Esophagus (tissue), 2 donors: ENCODE data around the gene SGCD. TPM values are rescaled to one million over a fixed set of nuclear protein-coding genes. Genes with fewer than 3 reads are reported as not detected.

ENCODE experiments used
- H3K27ac ChIP-seq, 2 donors: one replicate each; pipeline ENCODE4 v1.5.1; 2013; ENCODE audit warnings: low read depth in 2 of 2, mild to moderate bottlenecking in 2 of 2, inconsistent platforms in 1 of 2, low read length in 1 of 2, moderate library complexity in 1 of 2
- H3K27me3 ChIP-seq, 2 donors: one replicate each; pipeline ENCODE4 v1.6.1; 2013; ENCODE audit warnings: low read length in 2 of 2, control low read depth in 1 of 2, mild to moderate bottlenecking in 1 of 2; ENCODE audit not compliant: insufficient read depth in 2 of 2, control insufficient read depth in 1 of 2
- H3K36me3 ChIP-seq, 2 donors: one replicate each; pipeline ENCODE4 v1.6.1; 2013; ENCODE audit warnings: low read length in 1 of 2; ENCODE audit not compliant: control insufficient read depth in 2 of 2, insufficient read depth in 2 of 2
- H3K4me1 ChIP-seq, 2 donors: one replicate each; pipeline ENCODE4 v1.6.1; 2013; ENCODE audit warnings: low read length in 1 of 2; ENCODE audit not compliant: control insufficient read depth in 2 of 2, insufficient read depth in 2 of 2
- H3K4me3 ChIP-seq, 2 donors: one replicate each; pipeline ENCODE4 v1.5.1; 2013; ENCODE audit warnings: low read length in 2 of 2, mild to moderate bottlenecking in 2 of 2, low read depth in 1 of 2, moderate library complexity in 1 of 2
- H3K9me3 ChIP-seq, 2 donors: one replicate each; pipeline ENCODE4 v1.6.1; 2013; ENCODE audit warnings: mild to moderate bottlenecking in 2 of 2, low read depth in 1 of 2, low read length in 1 of 2, moderate library complexity in 1 of 2; ENCODE audit not compliant: control insufficient read depth in 2 of 2, insufficient read depth in 1 of 2
- WGBS, 2 donors: extraction: QIAGEN DNeasy Blood & Tissue Kit; methylation state at CpG; one replicate each; pipeline ENCODE4 v1.1.7; 2013; 5-methylcytosine and 5-hydroxymethylcytosine counted together
- polyA plus RNA-seq, 2 donors: library from polyadenylated mRNA; stranded (reverse); fragments of 200-250 nt; gene quantifications; one replicate each; pipeline ENCODE4 v1.2.3, GENCODE V29; 2013
- donor health status: healthy with polysubstance abuse.
- donor health status: Bipolar disorder and iron deficiency.

The SGCD gene
- polyA plus RNA-seq, 2 donors: 0.35 to 0.84 TPM

GRCh38 chr5:156396063-156396829 is 69.3 kb downstream of the SGCD start:
- Histone ChIP-seq H3K9me3 (peaks cover 0 to 2% of the 10 kb centered on the region in 2 donors), H3K36me3 (no peaks in the 10 kb centered on the region), H3K4me3 (no peak overlapping the region), H3K4me1 (no peaks in the 10 kb centered on the region), H3K27me3 (no peaks in the 10 kb centered on the region), H3K27ac (no peak overlapping the region)
- 56 to 65% methylated on average over 11 of the region's 11 CpGs for WGBS, 2 donors

GRCh38 chr5:156396830-156397081 is 69.8 kb downstream of the SGCD start:
- H3K4me1 ChIP-seq: no peaks in the 10 kb centered on the region
- H3K9me3 ChIP-seq: peaks cover 0 to 2% of the 10 kb centered on the region in 2 donors
- no peaks in the 10 kb centered on the region for H3K36me3 ChIP-seq
- no peak overlapping the region for H3K27ac ChIP-seq
- no peaks in the 10 kb centered on the region for H3K27me3 ChIP-seq
- H3K4me3 ChIP-seq: no peak overlapping the region
- 70 to 77% methylated on average over 2 of the region's 2 CpGs for WGBS, 2 donors

GRCh38 chr5:156399323-156399722 is 72.4 kb downstream of the SGCD start:
- Histone ChIP-seq H3K27ac (no peak overlapping the region), H3K9me3 (peaks cover 0 to 2% of the 10 kb centered on the region in 2 donors), H3K36me3 (no peaks in the 10 kb centered on the region), H3K4me1 (no peaks in the 10 kb centered on the region), H3K4me3 (no peak overlapping the region), H3K27me3 (no peaks in the 10 kb centered on the region)
- 63 to 82% methylated on average over 2 of the region's 2 CpGs for WGBS, 2 donors

GRCh38 chr5:156400231-156400986 is 73.4 kb downstream of the SGCD start:
- H3K27me3 ChIP-seq: no peaks in the 10 kb centered on the region
- H3K4me1 ChIP-seq: no peaks in the 10 kb centered on the region
- peaks cover 0 to 2% of the 10 kb centered on the region in 2 donors for H3K9me3 ChIP-seq
- H3K27ac ChIP-seq: no peak overlapping the region
- no peak overlapping the region for H3K4me3 ChIP-seq
- H3K36me3 ChIP-seq: no peaks in the 10 kb centered on the region

- peaks cover 0 to 2% of the 10 kb centered on the region in 2 donors for H3K9me3 ChIP-seq
- WGBS, 2 donors: 73 to 78% methylated on average over 4 of the region's 4 CpGs
- H3K4me3 ChIP-seq: no peak overlapping the region
- no peak overlapping the region for H3K27ac ChIP-seq
- no peaks in the 10 kb centered on the region for H3K27me3 ChIP-seq
- no peaks in the 10 kb centered on the region for H3K4me1 ChIP-seq
- no peaks in the 10 kb centered on the region for H3K36me3 ChIP-seq
Measured at GRCh38 chr5:156401804-156402203, 74.8 kb downstream of the SGCD start.

GRCh38 chr5:156402387-156402921 is 75.5 kb downstream of the SGCD start:
- Histone ChIP-seq H3K4me1 (no peaks in the 10 kb centered on the region), H3K36me3 (no peaks in the 10 kb centered on the region), H3K27me3 (no peaks in the 10 kb centered on the region), H3K4me3 (no peak overlapping the region), H3K27ac (no peak overlapping the region), H3K9me3 (peaks cover 0 to 2% of the 10 kb centered on the region in 2 donors)
- 61 to 64% methylated on average over 8 of the region's 8 CpGs for WGBS, 2 donors

GRCh38 chr5:156405988-156406387 is 79.0 kb downstream of the SGCD start:
- 61 to 65% methylated on average over 3 of the region's 3 CpGs for WGBS, 2 donors

GRCh38 chr5:156407251-156407650 is 80.3 kb downstream of the SGCD start:
- Histone ChIP-seq H3K36me3 (no peaks in the 10 kb centered on the region), H3K4me1 (no peaks in the 10 kb centered on the region), H3K4me3 (no peak overlapping the region), H3K9me3 (no peaks in the 10 kb centered on the region), H3K27ac (no peak overlapping the region), H3K27me3 (no peaks in the 10 kb centered on the region)
- 89 to 90% methylated on average over 3 of the region's 3 CpGs for WGBS, 2 donors

More at GRCh38 chr5:156405988-156406387, 79.0 kb downstream of the SGCD start:
- Histone ChIP-seq H3K27ac (no peak overlapping the region), H3K4me3 (no peak overlapping the region), H3K9me3 (no peaks in the 10 kb centered on the region), H3K4me1 (no peaks in the 10 kb centered on the region), H3K36me3 (no peaks in the 10 kb centered on the region), H3K27me3 (no peaks in the 10 kb centered on the region)

GRCh38 chr5:156409834-156410233 is 82.9 kb downstream of the SGCD start:
- Histone ChIP-seq H3K36me3 (no peaks in the 10 kb centered on the region), H3K9me3 (no peaks in the 10 kb centered on the region), H3K4me3 (no peak overlapping the region), H3K4me1 (no peaks in the 10 kb centered on the region), H3K27me3 (no peaks in the 10 kb centered on the region), H3K27ac (no peak overlapping the region)
- 72 to 81% methylated on average over 1 of the region's 1 CpG for WGBS, 2 donors
